ENCODE data around the gene STAG1.
A peak's percentile ranks its signal among the peaks of the same experiment; 100 is the strongest.
"Not testable (repeated sequence)": the region's sequence is repeated elsewhere in the genome, so short reads cannot be mapped to it uniquely, and the experiment has no call there.

The STAG1 gene

GRCh38 chr3:136741063-136741462, 11.1 kb downstream of the STAG1 start:
- no peak for DNase-seq

- no peak for DNase-seq
Measured at GRCh38 chr3:136740351-136740958, 11.7 kb downstream of the STAG1 start.

GRCh38 chr3:136736950-136737349, 15.2 kb downstream of the STAG1 start:
- DNase-seq: not testable (repeated sequence)

- no peak for DNase-seq
Measured at GRCh38 chr3:136735103-136735502, 17.1 kb downstream of the STAG1 start.

GRCh38 chr3:136734382-136735070, 17.7 kb downstream of the STAG1 start:
- DNase-seq: no peak

GRCh38 chr3:136733317-136733833, 18.8 kb downstream of the STAG1 start:
- no peak for DNase-seq

- peak; percentile 4 for DNase-seq
Measured at GRCh38 chr3:136731274-136731884, 20.8 kb downstream of the STAG1 start.

GRCh38 chr3:136730595-136731273, 21.4 kb downstream of the STAG1 start:
- DNase-seq: no peak

- DNase-seq: no peak
Measured at GRCh38 chr3:136728918-136729317, 23.3 kb downstream of the STAG1 start.

- DNase-seq: no peak
Measured at GRCh38 chr3:136728473-136728872, 23.7 kb downstream of the STAG1 start.

- DNase-seq: no peak
Measured at GRCh38 chr3:136725468-136725867, 26.7 kb downstream of the STAG1 start.

- DNase-seq: not testable (repeated sequence)
Measured at GRCh38 chr3:136722916-136723315, 29.3 kb downstream of the STAG1 start.

- not testable (repeated sequence) for DNase-seq
Measured at GRCh38 chr3:136722399-136722798, 29.8 kb downstream of the STAG1 start.

GRCh38 chr3:136720091-136720490, 32.1 kb downstream of the STAG1 start:
- no peak for DNase-seq

- DNase-seq: no peak
Measured at GRCh38 chr3:136716629-136717028, 35.5 kb downstream of the STAG1 start.

- DNase-seq: no peak
Measured at GRCh38 chr3:136714020-136714419, 38.2 kb downstream of the STAG1 start.

GRCh38 chr3:136712941-136713340, 39.2 kb downstream of the STAG1 start:
- no peak for DNase-seq

GRCh38 chr3:136711888-136712287, 40.3 kb downstream of the STAG1 start:
- not testable (repeated sequence) for DNase-seq

- DNase-seq: no peak
Measured at GRCh38 chr3:136711277-136711676, 40.9 kb downstream of the STAG1 start.

GRCh38 chr3:136709775-136710174, 42.4 kb downstream of the STAG1 start:
- not testable (repeated sequence) for DNase-seq

GRCh38 chr3:136708333-136708985, 43.7 kb downstream of the STAG1 start:
- DNase-seq: no peak

- no peak for DNase-seq
Measured at GRCh38 chr3:136703429-136703828, 48.7 kb downstream of the STAG1 start.

GRCh38 chr3:136699271-136699828, 52.8 kb downstream of the STAG1 start:
- no peak for DNase-seq
